Kidney glomerular epithelial cell (primary cell): ENCODE measurements around the gene BBS9.

ENCODE experiments used
- DNase-seq: peaks from one replicate; lab custom pipeline; 2025; lab: John Stamatoyannopoulos, UW

BBS9 gene

DNA sequence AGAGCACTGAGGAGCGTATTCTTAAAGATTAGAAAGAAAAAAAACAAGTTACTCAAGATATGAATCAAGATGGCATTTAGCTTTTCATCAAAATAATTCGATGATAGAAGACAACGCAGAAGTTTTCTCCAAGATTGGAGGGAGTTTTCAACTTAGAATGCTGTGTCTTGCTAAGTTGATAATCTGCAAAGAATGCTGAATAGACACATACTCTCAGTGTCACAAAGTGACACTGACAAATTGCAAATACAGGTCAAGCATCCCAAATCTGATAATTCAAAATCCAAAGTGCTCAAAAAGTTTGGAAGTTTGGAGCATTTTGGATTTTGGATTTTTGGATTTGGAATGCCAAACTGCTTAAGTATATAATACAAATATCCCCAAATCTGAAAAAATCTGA is 243.8 kb downstream of the BBS9 start:
- no peak for DNase-seq

DNA sequence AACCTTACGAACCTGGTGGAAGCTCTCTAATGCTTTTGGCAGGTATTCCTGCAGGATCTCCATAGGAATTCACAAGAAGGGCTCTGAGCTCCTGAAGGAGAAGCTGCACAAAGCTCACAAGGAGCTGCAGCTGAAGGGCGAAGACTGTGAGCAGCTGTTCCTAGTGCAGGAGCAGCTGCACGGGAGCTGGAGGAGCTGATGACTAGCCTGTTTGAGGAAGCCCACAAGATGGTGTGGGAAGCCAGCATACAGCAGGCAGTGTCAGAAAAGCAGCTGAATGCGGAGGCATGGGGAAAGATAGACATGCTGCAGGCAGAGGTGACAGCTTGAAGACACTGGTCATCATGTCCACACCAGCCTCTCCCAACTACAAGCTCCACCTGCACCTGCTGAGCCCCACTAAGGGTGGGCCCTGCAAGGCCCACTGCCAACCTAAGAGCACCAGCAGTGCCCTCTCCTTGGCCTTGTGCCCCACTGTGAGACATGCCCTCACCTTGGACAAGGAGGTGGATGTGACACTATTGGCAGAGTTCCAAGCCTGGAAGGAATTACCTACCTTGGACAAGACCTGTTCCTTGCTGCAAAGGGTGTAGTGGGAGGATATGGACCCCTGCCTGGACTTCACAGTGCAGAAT is 250.6 kb downstream of the BBS9 start:
- no peak for DNase-seq

DNA sequence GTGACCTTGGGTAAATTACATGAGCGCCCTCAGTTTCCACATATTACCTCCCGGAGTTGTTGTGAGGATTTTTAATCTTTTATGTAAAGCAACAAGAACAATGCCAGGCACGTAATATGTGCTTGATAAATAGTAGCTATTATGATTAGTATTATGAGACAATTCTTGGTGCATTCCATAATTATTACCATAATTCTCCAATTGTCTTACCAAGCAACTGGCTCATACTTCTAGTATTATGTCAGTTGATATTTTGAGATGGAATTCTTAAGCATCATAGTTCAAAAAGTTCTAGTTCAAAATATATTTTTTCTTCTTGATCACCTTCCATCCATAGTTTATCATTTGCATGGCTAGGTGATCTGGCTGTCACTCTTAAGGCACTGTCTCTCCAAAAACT is 259.0 kb downstream of the BBS9 start:
- DNase-seq: no peak

DNA sequence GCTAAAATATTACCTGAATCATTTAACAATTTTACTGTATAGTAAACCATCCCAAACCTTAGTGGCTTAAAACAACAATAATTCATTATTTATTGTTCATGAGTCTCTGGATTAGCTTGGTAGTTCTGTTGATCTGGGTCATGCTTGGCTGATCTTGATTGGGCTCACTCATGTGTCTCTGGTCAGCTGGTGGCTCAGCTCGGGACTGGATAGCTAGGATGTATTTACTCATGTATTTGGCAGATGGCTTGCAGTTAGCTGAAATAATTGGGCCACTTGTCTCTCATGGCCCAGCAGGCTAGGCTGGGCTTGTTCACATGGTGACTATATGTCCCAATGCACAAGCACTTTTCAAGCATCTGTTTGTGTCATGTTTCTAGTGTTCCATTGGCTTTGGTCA is 262.8 kb downstream of the BBS9 start:
- DNase-seq: peak; percentile 42

DNA sequence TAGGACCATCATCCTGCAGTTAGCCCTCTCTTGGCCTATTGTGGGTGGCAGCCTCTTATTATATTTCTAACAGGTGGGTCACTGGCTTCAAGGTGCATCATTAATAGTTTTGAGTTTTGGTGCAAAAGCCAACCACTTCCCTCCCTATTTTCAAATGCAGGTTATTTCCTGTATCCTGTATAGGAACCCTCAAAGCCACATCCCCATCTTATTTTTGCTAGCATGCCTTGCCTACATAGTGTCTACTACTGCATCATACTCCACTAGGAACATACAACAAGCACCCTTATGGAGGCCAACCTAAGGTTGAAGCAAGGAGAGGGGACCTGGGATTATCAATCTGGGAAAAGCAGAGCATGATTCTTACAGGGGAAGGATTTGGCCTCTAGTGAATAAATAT is 264.4 kb downstream of the BBS9 start:
- DNase-seq: no peak

DNA sequence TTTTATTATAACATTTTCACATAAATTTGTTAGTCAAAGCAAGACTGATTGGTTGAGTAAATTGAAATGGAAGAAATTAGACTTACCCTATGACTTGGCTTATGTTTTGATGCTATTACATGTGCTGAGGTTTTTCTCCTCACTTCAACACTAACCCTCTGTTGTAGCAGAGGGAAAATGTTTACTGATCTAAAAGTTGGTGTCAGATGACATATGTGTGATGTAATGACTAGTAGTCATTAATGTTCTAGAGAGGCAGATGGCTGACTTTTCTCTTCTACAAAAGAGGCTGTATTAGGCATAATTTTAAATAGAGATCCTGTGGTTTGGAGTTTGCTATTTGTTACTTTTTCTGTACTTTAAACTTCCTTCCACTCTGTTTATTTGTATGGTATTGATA is 266.0 kb downstream of the BBS9 start:
- DNase-seq: no peak

DNA sequence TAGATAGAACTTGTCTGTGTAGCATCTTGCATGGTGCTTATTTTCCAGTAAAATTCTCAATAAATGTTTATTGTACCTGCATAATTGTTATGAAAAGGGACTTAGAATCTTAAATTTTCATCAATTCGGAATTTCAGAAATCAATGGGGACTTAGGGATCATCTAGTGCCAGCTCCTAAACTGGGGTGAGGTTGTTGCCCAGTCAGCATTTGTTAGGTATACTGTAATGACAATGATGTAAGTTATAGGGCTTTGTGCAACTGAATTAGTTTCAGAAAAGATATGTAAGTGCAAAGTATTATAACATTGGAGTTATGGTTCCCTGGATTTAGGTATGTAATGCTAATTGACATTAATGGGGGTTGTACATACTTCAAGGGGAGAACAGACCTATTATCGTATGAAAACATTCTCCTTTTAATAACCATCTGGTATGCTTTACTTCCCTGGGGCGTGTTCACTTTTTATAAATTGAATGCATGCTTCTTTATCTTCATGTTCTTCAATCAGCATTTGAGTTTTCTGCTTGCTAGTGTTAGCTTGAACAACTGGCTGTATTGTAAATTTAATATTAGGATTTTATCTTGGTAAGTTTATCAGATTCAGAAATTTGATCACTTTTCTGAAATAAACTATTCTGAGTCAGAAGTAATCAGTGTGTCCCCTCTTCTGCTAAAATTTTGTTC is 270.3 kb downstream of the BBS9 start:
- no peak for DNase-seq

DNA sequence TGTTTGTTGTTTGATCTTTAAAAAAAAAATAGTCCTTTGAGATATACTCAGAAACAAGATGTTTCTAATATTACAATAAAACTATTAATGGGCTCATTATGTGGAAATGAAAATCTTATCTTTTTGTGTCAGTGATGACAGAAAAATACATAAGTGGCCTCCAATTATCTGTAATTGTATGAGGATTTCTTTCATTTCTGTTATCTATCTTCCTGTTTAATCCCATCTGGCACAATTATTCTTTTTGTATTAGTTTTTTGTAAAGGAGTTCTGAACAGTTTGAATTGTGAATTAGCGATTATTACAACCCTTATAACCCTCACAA is 270.8 kb downstream of the BBS9 start:
- DNase-seq: no peak

DNA sequence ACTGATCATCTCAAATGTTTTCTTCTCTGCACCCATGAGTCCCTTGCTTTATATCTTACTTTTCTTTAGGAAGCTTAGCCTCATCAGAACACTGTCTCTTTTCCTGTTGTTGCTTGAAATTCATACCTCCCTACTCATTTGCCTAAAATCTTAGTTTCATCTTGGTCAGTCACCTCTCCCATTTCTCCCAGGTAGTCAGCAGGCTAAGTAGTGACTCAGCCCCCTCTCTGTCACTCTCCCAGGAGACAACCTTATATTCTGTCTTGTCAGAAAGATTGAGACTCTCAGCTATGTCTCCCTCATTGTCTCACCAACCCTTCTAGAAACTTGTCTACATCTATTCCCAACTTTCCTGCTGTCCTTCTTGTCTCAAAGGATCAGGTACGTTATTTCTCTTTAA is 280.9 kb downstream of the BBS9 start:
- no peak for DNase-seq

DNA sequence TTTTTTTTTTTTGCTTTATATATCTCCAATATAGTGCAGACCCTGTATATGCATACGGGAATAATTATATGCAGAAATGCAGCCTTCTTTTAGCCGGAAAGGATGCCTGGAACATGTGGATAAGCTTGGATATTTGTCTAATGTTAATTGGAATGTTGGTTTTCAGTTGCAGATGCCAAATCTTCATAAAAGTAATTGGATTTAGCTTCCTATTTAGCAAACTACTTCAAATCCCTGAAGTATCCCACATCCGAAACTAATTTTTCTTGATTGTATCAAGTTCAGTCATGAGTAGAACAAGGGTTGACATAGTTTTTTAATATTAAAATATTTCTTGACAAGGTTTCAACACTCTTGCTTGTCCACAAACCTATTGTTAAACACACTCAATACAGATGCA is 281.7 kb downstream of the BBS9 start:
- DNase-seq: no peak

DNA sequence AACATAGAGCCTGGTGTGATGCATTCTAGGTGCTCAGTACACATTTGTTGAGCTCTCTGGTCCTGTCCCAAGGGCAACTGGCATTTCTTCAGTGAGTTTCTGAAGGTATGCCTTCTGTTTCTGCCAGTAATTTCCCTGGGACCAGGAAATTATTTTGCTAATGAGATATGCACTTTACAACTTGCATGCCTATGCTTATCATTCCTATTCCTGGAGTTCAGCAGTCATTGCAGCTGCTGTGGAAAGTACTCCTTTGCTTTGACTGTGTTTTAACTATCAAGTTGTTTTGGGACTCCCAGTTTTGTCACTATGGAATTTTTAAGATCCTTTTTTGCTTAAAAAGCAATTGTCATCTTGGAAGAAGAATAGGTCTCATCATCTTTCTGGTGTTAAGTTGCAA is 283.0 kb downstream of the BBS9 start:
- no peak for DNase-seq

DNA sequence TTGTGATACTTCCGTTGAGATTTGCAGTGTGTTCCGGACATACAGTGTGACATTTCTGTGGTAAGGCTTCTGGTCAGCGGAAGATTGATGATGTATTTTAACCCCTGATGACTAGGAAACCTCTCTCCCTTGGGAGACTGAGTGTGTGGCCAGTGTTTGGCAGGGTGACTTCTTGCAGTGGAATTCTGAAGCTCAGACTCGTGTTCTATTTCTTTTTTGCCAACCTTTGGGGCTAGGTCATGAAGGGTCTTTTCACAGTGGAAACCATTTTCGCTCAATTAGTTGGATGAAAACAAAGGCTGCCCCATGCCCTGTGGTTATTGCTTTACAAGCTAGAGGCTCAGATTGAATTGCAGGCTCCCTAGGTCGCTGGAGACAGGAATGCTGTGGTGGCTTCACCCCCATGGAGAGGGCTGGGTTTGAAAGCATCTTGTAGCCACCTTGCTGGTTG is 288.9 kb downstream of the BBS9 start:
- no peak for DNase-seq

DNA sequence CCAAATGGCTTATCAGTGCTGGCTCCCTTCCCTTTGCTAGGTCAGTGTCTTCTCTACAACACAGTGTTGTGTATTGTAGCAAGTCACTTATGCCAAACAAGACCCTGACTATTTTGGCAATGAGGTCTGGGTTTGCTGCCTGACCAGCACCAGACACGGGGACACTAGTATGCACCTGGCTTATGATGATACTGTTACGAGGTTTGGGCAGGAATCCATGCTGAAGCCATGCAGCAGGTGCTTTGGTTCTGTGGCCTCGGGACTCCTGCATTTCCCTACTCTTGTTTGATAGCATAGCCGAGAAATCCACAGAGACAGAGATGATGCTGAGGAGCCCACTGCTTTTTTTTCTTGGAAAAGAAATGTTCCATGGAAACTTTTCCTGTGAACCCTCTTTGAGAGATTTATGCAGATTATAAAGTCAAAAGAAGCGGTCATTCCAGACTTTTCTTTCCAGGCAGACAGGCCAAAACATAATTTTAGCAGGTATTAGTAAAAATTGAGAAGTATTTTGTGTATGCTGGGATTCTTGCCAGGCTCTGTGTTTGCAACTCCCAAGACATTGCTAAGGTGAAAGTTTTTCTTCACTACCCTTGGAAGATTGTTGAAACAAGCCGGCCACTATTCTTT is 291.1 kb downstream of the BBS9 start:
- no peak for DNase-seq

DNA sequence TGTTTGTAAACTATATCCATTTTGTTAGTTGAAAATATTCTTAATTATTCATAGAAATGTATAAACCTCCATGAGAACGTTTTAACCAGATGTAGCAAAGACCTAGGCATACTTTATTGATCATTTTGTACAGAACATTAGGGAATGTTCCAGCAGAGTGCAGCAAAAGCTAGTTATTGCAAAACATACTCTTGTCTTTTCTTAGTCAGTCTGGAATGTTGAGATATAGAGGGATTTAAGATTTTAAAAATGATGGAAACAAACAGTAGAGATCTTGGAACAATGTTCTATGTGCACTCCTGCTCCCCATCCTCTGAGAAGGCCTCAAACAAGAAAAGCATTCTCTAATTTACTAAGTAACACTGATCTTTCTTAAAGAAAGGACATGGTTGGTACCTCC is 292.1 kb downstream of the BBS9 start:
- DNase-seq: peak; percentile 13

DNA sequence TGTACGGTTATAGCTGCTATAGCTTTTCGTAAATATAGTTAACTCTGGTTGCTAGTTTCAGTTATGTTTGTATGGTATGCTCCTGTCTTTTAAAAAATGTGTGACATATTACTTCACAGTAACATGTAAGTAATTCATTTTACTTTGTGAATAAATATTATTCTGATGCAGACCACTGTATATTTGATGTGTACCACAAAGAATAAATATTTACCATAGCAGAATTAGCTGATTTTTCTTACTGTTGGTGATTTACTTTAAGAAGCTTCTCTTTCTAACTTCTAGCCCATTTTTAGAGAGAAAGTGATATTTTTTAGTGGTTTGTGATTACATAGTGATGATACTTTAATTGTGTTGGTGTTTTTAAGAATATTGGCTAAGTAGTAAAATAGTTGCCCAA is 292.8 kb downstream of the BBS9 start:
- DNase-seq: no peak

DNA sequence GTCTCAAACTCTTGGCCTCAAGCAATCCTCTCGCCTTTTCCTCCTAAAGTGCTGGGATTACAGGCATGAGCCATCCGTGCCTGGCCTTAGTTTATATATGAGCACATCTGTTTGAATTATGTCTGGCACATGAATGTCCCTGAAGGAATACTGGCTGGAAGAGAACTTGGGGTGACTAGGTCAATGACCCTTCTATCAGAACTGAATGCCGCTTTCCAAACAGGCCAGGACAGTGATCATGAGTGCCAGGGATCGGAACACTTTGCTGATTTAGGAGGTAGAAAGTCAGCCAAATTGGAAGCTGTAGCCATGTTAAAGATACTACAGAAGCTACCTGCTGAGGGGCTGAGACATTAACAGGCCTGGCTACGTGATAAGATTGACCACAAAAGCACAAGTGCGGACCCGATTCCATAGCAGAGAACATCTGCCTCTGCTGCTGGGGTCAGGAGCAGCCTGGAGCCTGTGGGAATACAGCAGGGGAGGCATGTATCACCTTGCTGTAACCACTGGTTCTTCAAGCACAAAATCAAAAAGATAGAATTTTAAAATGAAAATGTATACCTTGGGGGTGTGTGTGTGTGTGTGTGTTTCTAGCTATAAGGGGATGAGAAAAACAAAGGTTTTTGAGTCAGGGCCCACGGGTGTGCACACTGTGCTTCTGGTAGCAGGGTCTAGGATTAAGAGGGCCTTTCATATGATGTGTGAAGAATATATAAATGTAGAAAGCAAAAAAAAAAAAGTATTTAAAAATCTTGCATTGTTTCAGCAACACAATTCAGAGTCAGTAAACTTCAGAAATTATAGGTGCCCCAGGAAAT is 293.7 kb downstream of the BBS9 start:
- DNase-seq: no peak

DNA sequence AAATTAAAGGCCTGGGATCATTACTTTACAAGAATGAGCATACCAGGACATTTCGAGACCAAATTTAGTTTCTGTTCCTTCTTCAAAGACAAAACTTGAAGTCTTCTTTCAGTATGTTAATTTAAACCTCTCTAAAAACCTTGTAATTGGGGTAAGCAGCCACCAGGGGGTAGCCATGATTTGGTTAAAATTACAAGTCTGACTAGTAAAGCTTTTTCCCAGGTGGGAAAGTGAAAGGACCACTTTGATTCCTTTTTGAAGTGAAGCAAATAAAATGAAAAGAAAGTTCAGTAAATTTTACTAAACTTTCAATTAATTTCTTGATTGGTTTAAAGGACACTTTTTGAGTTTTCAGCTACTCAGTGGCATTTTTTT is 294.3 kb downstream of the BBS9 start:
- DNase-seq: peak; percentile 1

DNA sequence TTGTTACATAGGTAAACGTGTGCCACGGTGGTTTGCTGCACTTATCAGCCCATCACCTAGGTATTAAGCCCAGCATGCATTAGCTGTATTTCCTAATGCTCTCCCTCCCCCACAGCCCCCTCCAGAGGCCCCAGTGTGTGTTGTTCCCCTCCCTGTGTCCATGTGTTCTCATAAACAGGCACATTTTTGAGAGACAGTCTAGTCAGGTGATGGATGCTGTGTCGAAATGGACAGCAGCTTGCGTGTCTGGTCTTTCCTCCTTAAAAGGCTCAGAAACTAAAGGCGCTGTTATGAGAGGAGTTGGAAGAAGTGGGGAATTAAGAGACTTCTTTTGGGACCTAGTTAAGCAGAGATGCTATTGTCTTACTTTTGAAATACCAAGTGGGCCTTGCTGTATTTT is 296.0 kb downstream of the BBS9 start:
- DNase-seq: no peak

DNA sequence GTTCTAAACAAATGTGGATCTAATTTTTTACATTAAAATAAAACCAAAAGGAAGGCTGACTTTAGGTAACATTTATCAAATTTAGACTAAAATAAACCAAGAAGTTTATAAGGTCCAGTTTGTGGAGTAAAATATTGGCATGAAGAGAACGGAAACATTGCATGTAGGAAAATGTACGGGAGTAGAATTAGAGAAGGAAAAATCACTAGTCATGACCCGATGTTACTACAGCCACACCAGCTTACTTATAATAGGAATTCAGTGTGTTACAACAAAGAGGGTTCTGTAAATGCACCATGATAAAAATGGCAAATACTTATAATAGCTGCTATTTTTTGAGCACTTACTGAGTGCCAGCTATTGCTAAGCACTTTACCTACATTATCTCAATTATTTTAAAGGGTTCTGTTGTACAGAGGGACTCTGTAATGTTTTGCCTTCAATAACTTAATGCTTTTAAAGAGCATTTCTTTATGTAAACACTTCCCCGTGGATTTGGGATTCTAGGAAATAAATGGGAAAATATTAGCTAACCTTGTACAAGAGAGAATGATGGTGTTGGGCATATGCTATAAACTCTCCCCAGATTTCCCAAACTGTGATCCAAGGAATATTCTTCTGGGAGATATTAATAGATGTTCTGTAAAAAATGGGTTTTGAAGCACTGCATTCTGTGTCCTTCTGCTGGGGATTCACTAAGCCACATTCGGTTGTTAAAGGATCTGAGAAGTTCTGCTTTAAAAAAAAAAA is 296.7 kb downstream of the BBS9 start:
- no peak for DNase-seq

DNA sequence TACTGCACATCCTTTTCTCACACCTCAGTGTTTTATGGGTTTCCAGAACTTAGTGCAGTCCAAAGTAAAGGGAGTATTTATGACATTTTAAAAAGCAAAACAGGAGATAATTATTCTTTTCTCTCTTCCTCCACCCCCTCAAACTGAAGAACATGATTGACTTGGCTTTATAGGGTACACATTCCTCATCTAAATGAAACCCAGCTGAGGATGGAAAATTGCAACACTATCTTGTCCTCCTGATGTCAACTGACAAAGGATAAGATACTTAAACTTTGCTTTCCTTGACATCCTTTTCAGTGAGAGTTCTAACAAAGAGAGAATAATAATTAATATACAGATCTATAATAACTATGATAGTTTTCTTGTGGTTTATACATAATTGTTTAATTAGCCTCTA is 299.1 kb downstream of the BBS9 start:
- no peak for DNase-seq

DNA sequence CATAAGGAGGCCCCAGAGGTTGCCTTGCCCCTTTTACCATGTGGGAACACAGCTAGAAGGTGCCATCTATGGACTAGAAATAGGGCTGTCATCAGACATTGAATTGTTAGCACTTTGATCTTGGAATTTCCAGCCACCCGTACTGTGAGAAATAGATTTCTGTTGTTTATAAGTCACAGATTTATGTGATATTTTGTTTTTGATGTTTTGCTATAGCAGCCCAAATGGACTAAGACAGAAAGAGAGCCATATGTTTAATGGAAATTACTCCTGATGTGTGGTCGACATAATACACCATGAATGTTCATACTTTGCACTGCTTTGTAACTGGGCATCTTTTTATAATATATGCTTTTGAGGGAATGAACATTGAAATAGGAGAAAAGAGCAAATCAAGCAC is 302.2 kb downstream of the BBS9 start:
- DNase-seq: no peak

DNA sequence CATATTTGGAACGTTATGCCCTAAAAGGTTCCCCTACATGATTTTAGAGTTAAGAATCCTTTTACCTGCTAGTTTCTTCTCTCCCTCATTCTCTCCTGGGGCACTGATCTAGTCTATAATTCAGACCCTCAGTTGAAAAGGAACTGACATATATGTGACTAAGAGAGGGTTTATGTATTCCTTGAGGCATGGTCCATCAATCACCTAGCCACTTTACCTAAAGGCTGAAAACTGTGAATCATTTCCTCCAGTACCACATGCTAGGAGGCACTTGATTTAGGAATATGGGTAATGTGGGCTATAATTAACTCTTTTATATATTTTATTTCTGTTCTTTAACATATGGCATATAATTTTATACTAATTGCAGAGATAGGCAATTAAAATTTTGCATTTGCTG is 303.5 kb downstream of the BBS9 start:
- DNase-seq: no peak
